ENCODE data around the gene HECW1. TPM values are rescaled to one million over a fixed set of nuclear protein-coding genes. Genes with fewer than 3 reads are reported as not detected.
A peak's percentile ranks its signal among the peaks of the same experiment; 100 is the strongest.

The HECW1 gene
- total and polyA plus RNA-seq, 2 of the 8 experiments (the other 6 are each of a cell fraction or from before 2014, with no cell fraction given) = 2.9 to 12.7 TPM

- TF ChIP-seq KDM1A (IDR thresholded peaks at IDR 0.05; ENCODE audit: borderline replicate concordance, low read length) (no peak), CHD1 (IDR thresholded peaks at IDR 0.05; ENCODE audit: low read depth, low read length) (no peak), SP2 (IDR thresholded peaks at IDR 0.05; ENCODE audit: low read length) (no peak), BRCA1 (IDR thresholded peaks at IDR 0.05; ENCODE audit: low read depth, low read length) (no peak), CTBP2 (IDR thresholded peaks at IDR 0.05; ENCODE audit: borderline replicate concordance, insufficient read depth, insufficient read length, low read length) (no peak), SP1 (IDR thresholded peaks at IDR 0.05; ENCODE audit: low read depth, low read length) (peak; percentile 88), CBX5 (IDR thresholded peaks at IDR 0.05; ENCODE audit: low read depth, low read length) (no peak), SIRT6 (IDR thresholded peaks at IDR 0.05; ENCODE audit: low read length) (no peak), POLR2AphosphoS5 (IDR thresholded peaks at IDR 0.05; ENCODE audit: low read depth, low read length) (peak; percentile 76), SUZ12 (IDR thresholded peaks at IDR 0.05; ENCODE audit: low read length) (no peak), SP4 (IDR thresholded peaks at IDR 0.05; ENCODE audit: low read length) (peak; percentile 95), CBX8 (IDR thresholded peaks at IDR 0.05; ENCODE audit: borderline replicate concordance, low read depth, low read length) (no peak), TAF1 (IDR thresholded peaks at IDR 0.05; ENCODE audit: low read depth, low read length) (peak; percentile 97), CREB1 (IDR thresholded peaks at IDR 0.05) (no peak; the same call in 1 of the 2 replicates), TCF12 (IDR thresholded peaks at IDR 0.05; ENCODE audit: low read depth, low read length) (peak; percentile 87; the same call in 1 of the 2 replicates), JUN (IDR thresholded peaks at IDR 0.05; ENCODE audit: low read depth, low read length) (no peak), MAFK (IDR thresholded peaks at IDR 0.05; ENCODE audit: low read depth, low read length) (no peak), RNF2 (IDR thresholded peaks at IDR 0.05; ENCODE audit: borderline replicate concordance, low read depth, low read length, missing control alignments, poor library complexity, severe bottlenecking) (no peak), PHF8 (conservative IDR thresholded peaks at IDR 0.05; ENCODE audit: low read depth, low read length) (peak; percentile 67), BACH1 (IDR thresholded peaks at IDR 0.05; ENCODE audit: low read length) (no peak), POU5F1 (IDR thresholded peaks at IDR 0.05; ENCODE audit: low read depth, low read length) (no peak), YY1 (IDR thresholded peaks at IDR 0.05; ENCODE audit: low read depth, low read length) (0 out of 2 replicates have a peak, but pooled peaks have one; percentile 7), SIX5 (IDR thresholded peaks at IDR 0.05; ENCODE audit: low read depth, low read length) (no peak), RFX5 (IDR thresholded peaks at IDR 0.05; ENCODE audit: borderline replicate concordance, low read depth, low read length) (no peak)
- TF ChIP-seq, protein P1, sequence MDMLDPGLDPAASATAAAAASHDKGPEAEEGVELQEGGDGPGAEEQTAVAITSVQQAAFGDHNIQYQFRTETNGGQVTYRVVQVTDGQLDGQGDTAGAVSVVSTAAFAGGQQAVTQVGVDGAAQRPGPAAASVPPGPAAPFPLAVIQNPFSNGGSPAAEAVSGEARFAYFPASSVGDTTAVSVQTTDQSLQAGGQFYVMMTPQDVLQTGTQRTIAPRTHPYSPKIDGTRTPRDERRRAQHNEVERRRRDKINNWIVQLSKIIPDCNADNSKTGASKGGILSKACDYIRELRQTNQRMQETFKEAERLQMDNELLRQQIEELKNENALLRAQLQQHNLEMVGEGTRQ (IDR thresholded peaks at IDR 0.05; ENCODE audit: low read length) = no peak
Observed at GRCh38 chr7:43582503-43583423, 470.3 kb downstream of the HECW1 start, which contains the start of gene STK17A (continued).

Data from H1 (cell line).